HG03103 (cell line): Measurements from ENCODE around the gene CYP17A1.
"Not testable (repeated sequence)": the region's sequence is repeated elsewhere in the genome, so short reads cannot be mapped to it uniquely, and the experiment has no call there.

ENCODE experiments used
- ATAC-seq: cut with Tn5 transposase; IDR thresholded peaks from one replicate; pipeline ENCODE4 v1.9.1; 2021; ENCODE audit warnings: low read depth; ENCODE audit not compliant: unreplicated experiment

CYP17A1 gene

DNA sequence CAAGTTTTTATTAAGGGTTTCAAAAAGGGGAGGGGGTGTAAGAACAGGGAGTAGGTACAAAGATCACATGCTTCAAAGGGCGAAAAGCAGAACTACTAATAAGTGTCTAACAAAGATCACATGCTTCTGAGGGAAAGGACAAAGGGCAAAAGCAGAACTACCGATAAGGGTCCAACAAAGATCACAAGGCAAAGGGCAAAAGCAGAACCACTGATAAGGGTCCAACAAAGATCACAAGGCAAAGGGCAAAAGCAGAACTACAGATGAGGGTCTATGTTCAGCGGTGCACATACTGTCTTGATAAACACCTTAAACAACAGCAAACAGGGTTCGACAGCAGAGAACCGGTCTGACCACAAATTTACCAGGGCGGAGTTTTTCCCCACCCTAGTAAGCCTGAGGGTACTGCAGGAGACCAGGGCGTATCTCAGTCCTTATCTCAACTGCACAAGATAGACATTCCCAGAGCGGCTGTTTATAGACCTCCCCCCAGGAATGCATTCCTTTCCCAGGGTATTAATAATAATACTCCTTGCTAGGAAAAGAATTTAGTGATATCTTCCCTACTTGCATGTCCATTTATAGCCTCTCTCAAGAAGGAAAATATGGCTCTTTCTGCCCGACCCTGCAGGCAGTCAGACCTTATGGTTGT, 1.2 kb upstream of the CYP17A1 start:
- not testable (repeated sequence) for ATAC-seq

DNA sequence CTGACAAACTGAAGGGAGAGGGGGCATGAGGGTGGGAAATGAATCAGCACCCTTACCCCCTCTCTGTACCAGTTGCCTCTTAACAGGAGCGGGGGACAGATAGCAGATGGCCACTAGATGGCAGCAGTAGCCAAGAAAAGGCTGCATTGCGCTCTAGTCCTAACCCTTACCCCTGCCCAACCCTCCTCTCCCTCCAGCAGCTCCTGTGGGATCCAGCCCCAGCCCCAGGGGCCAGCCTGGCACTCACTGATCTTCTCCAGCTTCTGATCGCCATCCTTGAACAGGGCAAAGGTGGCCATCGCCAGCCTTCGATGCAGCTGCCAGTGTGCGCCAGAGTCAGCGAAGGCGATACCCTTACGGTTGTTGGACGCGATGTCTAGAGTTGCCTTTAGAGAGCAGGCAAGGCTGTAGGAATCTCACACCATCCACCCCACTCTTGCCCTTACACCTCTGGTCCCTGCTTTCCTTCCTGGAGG, 2.2 kb downstream of the CYP17A1 start:
- no peak for ATAC-seq

DNA sequence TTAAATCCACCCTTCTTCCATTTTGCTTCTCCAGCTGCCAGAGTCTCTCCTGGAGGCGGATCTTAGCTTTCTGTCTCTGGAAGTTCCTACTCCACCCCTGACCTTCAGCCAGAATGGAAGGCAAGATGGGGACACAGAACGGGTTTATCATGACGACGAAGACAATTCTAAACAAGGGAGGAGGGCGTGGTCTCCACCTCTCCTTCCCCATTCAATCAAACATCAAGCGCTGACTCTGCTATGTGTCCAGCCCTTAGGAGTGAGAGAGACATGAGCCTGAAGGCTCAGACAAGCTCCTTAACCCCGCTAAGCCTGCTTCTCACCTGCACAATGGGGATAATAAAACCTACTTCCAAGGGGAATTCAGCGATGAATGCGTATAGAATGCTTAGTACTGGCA, 3.1 kb downstream of the CYP17A1 start:
- ATAC-seq: no peak

DNA sequence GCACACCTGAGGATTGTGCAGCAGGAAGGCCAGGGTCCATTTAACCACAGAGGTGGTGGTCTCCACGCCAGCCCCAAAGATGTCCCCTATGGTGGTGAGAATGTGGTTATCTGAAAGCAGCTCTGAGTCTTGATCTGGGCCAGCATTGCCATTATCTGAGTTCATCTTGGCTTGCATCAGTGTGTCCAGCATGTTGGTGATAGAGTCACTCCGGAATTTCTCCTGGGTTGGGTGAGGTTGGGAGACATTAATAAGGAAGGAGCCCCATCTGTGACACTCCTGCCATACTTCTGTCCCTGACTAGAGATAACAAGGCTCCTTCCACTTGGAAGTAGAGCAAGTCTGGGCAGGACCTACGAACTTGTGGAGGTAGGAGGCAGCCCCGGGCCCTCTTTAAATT, 4.2 kb downstream of the CYP17A1 start:
- ATAC-seq: no peak

DNA sequence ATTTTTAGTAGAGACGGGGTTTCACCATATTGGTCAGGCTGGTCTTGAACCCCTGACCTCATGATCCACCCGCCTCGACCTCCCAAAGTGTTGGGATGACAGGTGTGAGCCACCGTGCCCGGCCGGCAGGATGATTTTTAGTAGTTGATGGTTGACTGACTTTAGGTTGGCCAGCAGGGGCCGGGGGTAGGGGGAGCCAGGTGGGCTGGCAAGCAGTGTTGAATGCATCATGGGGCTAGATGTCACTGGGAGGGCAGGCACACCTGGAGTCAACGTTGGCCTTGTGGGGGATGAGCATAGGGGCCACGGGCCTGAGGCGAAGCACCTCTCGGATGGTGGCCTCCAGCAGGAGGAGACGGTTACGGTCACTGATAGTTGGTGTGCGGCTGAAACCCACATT, 5.0 kb downstream of the CYP17A1 start:
- no peak for ATAC-seq

DNA sequence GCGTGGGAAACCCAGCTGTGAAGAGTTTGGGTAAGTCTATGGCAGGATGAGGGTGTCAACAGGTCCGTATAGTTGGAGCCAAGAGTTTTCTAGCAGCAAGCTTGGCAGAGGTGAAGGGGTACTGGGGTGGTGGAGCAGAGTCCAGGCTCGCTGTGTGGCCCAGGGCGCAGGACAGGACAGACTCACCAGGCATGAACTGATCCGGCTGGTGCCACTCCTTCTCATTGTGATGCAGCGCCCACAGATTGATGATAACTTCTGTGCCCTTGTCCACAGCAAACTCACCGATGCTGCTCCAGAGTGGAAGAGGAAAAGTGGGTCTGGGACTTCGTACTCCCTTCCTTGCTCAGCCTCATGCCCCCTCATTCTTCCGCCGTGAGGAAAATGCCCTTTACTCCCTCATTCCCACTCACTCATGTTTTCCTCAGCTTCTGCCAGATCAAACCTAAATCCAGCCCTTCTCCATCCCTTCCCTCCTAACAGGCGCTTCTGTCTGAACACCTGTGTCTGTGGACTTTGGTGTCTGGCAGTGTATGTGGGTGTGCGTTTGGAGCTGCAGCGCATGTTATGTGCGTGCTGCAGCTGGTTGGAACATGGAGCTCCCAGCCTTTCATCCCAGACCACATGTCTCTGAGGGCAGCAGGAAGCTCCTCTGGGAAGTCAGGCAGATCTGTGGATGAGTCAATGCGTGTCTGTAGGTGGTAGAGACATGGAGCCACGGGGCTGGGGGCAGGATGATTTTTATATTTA, 5.7 kb downstream of the CYP17A1 start:
- no peak for ATAC-seq

DNA sequence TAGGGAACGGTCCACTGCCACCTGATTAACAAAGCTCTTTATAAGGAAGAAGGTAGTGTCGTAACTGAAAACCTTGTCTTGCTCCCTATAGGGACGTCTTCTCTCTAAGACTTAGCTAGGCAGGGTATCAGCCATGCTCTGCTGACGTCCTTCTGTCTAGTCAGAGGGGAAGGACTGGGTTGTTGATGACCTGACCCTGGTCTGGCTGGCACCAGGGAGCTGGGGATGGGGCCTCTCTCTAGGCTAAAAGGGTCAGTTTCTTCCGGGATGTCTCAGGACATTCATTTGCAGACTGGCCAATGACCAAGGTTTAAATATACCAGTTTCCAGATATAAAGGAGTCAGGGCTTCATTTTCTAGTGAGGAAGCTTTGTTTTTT, 9.6 kb downstream of the CYP17A1 start:
- ATAC-seq: no peak

DNA sequence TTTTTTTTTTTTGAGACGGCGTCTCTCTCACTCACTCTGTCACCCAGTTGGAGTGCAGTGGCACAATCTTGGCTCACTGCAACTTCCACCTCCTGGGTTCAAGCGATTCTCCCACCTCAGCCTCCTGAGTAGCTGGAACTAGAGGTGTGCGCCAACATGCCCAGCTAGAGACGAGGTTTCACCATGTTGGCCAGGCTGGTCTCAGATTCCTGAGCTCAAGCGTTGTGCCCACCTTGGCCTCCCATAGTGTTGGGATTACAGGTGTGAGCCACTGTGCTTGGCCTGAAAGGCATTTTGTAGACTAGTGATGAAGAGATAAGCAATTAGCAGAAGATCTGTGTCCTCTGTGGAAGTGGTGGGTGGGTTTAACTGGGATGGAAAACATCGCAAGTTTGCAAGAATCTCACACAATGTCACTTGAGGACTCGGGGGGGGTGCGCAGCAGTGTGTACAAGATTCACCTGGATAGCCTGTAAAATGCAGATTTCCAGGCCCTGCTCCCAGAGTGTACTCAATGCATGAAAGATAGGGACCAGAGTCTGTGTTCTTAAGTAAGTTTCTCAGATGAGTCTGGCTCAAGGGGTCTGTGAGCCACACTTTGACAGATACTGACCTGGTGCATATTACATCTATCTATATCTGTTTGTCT, 10.9 kb downstream of the CYP17A1 start:
- no peak for ATAC-seq

DNA sequence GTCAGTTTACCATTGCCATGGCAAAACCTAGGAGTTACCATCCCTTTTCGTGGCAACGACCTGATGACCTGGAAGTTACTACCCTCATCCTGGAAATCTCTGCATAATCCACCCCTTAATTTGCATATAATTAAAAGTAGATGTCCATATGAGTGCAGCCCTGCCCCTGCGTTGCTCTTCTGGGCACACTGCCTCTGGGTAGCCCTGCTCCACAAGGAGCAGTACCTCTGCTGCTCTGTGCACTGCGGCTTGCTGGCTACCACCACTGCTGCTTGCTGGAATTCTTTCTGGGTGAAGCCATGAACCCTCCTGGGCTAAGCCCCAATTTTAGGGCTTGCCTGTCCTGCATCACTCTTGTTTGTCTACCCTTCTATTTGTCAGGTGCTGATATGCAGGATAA, 12.5 kb downstream of the CYP17A1 start:
- no peak for ATAC-seq

DNA sequence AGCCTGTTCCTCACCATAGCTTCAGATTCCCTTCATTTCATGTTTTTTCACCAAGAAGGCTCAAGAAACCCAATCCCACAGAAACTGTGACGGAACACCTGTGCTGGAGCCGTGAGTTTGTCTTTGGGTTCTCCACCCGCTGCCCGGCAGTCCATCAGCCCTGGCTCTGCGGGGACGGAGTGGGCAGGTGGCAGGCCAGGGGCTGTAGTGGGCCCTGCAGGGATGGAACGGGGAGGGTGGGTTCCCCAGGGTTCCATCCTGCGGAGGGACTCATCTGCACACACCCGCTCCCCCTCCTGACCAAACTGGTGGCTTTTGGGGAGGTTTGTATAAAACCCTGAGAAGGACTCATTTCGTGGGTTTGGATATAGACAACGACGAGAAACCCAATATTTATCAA, 15.0 kb downstream of the CYP17A1 start:
- ATAC-seq: no peak

DNA sequence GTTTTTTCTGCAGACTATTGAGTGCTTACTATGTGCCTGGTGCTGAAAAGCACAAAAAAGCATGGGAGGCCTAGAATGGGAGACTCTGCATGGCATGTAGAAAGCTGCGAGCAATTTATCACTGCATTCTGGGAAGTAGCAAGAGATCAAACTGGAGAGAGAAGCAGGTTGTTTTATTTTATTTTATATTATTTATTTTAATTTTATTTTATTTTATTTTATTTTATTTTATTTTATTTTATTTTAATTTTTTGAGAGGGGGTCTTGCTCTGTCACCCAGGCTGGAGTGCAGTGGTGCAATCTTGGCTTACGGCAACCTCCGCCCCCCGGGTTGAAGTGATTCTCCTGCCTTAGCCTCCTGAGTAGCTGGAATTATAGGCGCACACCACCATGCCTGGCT, 17.2 kb downstream of the CYP17A1 start:
- not testable (repeated sequence) for ATAC-seq

DNA sequence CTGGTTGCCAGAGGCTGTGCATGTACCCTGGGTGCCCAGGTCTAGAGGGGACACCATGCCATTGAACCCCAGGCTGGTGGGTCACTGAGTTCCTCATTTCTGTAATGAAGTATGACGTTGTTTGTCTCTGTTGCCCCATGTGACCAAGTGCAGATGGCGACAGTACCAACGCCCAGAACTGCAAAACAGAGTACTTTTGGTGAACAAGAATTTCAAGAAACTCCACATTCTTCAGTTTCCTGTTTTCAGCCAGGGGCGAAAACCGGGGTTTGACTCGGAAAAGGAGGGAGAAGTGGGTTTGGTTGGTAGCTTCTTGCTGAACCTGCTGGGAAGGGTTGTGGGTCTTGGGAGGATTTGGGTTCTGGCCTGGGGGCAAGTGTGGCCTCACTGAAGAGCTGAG, 18.2 kb downstream of the CYP17A1 start:
- ATAC-seq: no peak

DNA sequence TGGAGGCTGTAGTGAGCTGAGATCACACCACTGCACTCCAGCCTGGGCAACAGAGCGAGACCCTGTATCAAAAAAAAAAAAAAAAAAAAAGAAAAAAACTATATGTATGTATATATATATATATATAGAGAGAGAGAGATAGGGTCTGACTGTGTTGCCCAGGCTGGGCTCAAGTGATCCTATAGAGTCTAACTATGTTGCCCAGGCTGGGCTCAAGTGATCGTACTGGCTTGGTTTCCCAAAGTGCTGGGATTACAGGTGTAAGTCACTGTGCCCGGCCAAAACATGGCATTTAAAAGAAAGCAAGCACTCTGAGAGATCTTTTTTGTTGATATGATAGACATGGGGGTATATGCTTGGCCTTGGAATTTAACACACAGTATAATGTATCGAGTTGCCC, 20.0 kb downstream of the CYP17A1 start:
- no peak for ATAC-seq

DNA sequence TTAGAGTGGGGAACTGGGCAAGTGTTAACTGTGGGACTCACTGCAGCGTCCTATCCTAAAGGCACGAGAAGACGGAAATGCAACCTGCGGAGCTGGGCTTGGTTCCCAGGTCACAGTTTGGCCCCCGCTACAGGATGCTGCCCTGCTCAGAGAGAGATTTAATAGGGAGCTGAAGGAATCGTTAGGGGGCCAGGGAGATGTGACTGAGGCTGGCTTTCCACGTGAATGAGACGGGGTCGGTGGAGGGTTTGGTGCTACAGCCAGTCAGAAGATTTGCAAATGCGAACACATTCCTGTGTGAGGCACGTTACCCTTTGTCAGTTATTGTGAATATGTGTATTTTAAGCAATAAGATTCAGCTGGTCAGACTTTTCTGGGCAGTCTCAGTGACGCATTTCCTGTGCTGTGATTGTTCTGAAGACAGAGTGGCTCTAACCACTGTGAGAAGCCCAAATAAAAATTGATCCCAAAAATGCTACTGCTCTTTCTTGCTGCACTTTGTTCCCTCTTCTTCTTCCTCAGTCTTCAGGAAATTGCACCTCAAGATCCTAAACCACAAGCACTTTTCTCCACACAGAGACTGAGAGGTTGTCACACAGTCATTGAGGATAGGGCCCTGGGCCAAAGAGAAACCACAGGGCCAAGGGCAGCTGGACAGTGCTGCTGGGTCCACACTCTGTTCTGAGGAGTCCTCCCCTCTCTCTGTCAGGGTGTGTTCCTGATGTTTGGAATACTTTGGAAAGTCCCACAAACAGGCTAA, 21.2 kb downstream of the CYP17A1 start:
- no peak for ATAC-seq

DNA sequence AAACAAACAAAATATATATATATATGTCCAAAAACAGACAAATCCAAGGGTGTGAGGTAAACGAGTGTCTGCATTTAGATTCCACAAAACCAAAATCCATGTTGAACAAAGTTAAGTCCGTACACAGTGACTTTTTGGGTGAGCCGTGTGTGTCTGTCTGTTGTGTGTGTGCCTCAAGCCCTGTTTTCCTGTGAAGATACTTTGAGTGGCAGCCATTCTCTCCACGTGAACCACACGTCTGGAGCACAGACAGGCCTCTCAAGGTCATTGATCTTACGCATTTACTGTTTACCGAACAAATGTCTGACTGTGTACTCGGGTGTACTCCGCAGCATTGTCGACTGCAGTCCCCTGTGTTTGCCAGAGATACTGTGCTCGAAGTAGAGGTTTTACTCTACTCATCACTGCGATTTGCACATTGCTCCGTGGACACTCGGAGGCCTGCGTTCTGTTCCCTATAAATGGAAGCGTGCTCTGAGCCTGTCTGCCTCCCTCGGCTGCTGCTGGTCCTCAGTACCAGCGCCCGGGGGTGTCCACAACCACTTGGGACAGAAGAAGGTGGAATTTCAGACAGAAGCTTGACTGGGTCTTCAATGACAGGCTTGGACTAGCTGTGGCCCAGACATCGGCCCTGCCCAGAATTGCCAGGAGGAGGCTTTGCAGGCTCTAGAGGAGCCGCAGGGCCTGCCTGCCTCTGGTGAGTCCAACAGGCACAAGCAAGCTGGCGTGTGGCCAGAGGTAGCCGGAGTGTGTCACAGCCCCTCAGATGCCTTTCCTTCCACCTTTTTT, 22.1 kb downstream of the CYP17A1 start:
- no peak for ATAC-seq

DNA sequence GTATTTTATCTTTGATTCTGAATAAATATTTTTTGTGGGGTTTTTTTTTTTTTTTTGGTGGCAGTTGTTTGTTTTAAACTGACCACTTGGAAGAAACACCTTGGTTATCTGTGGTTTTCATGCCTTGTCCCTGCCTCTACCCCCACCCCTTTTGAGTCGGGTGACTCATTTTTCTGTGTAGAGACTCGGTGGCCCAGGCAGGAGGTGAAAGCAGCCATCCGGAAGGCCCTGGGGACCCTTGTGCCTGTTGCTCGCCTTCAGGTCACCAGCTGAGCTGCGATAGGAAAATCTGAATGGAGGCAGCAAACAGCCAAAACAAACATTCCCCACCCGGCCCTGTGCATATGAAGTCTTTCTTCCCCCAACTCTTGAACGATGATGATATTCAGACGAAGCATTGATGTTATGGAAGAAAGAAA, 22.8 kb downstream of the CYP17A1 start:
- ATAC-seq: no peak

DNA sequence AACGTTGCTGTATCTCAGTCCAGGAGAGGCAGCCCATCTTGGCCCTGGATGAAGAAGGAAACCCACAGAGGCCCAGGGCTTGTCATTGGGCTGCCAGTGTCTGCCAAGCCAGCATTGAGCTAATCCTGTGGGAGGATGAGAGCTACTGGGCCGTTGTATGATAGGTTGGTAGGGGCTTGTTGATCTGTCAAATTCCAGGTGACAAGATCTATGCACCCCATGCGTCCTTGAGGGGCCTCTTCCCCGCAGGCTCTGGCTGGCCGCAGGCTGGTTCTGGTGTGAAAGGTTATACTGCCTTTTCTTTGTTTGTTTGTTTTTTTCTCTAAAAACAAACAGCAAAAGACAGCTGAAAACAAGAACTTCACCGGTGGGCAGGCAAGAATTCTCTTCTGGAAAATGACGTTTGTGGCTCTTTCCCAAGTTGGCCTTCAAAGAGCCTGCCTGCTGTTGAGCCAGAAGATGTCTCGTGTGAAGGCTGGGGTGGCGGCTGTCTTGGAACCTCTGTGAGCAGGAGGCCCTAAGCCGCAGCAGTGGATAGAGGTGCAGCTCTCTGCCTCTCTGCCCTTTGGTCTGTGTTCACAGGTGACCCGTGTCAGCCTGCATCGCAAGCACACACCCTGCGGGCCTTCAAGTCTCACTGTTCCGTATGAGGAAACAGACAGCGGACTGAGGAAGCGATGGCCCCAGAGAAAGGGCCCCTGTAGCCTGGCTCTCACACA, 23.3 kb downstream of the CYP17A1 start:
- ATAC-seq: no peak

DNA sequence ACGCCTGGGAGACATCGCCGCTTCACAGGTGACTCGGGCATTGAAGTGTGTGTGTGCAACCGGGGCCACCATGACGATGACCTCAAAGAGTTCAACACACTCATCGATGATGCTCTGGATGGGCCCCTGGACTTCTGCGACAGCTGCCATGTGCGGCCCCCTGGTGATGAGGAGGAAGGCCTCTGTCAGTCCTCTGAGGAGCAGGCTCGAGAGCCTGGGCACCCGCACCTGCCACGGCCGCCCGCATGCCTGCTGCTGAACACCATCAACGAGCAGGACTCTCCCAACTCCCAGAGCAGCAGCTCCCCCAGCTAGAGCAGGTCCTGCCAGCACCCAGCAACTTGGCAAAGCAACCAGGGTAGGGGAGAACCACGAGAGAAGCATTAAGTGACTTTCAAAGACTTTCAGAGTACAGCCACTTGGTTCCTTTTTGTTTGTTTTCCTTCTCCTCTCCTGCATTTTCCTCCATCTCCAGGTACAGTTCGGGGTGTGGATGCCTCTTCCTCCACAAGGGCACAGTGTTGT, 24.1 kb downstream of the CYP17A1 start:
- no peak for ATAC-seq

DNA sequence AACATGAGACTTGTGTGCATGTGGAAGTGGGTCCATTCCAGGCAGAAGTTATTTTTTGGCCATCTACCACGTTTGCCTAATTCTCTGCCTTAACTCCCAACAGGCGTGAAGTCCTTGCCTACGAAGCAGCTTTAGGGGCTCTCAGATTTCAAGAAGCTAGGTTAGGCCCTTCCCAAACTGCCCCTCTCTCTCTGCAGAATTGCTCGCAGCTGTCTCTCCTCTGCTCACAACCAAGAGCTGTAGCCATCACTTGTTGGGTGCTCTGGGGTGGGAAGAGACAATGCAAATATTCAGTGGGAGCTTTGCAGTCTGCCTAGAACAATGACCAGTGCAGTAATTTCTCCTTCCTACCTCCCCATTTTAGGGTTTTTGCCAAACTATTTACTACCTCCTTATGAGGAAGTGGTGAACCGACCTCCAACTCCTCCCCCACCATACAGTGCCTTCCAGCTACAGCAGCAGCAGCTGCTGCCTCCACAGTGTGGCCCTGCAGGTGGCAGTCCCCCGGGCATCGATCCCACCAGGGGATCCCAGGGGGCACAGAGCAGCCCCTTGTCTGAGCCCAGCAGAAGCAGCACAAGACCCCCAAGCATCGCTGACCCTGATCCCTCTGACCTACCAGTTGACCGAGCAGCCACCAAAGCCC, 24.9 kb downstream of the CYP17A1 start:
- ATAC-seq: no peak
